WTC11 (cell line): ENCODE data around the gene TSC1. TPM values are rescaled to one million over a fixed set of nuclear protein-coding genes. Genes with fewer than 3 reads are reported as not detected.

Source experiments
- ATAC-seq: fragments of 200-7000 bp; cut with Tn5 transposase; 2 replicates; pipeline ENCODE4 v1.10.0; 2021; ENCODE audit warnings: mild to moderate bottlenecking, moderate library complexity
- CTCF ChIA-PET: fragments of 300-600 bp; sonication (Branson Sonifier 250); formaldehyde crosslinking; loops from one replicate; lab custom pipeline; 2021; ENCODE audit warnings: antibody characterized with exemption; lab: Charles Lee
- POLR2A ChIA-PET: fragments of 350-600 bp; sonication (Branson Sonifier 250); formaldehyde crosslinking; loops from one replicate; lab custom pipeline; 2021; ENCODE audit warnings: antibody characterized with exemption; lab: Charles Lee
- DNase-seq: peaks from one replicate; pipeline ENCODE4 v3.0.0; 2021; ENCODE audit warnings: low spot score
- H3K27ac Mint-ChIP-seq: 2 replicates; pipeline ENCODE4 v1.8.0; 2021; ENCODE audit warnings: mixed read lengths
- H3K27me3 Mint-ChIP-seq: 2 replicates; pipeline ENCODE4 v1.8.0; 2021; ENCODE audit warnings: low read depth, mild to moderate bottlenecking, moderate library complexity, mixed read lengths
- H3K36me3 Mint-ChIP-seq: 2 replicates; pipeline ENCODE4 v1.8.0; 2021; ENCODE audit warnings: mixed read lengths
- H3K4me1 Mint-ChIP-seq: 2 replicates; pipeline ENCODE4 v1.8.0; 2022; ENCODE audit warnings: mixed read lengths
- H3K4me3 Mint-ChIP-seq: 2 replicates; pipeline ENCODE4 v1.8.0; 2021; ENCODE audit warnings: mild to moderate bottlenecking, moderate library complexity, mixed read lengths
- H3K9me3 Mint-ChIP-seq: 2 replicates; pipeline ENCODE4 v1.8.0; 2021; ENCODE audit warnings: mixed read lengths
- AFF4 ChIP-seq: sonication (generic); formaldehyde crosslinking; IDR thresholded peaks from 2 replicates; pipeline ENCODE4 v1.8.1; 2023; ENCODE audit warnings: mild to moderate bottlenecking, missing genetic modification reagents, borderline replicate concordance
- AR ChIP-seq: fragments of 250-450 bp; sonication (Bioruptor Pico); IDR thresholded peaks from 2 replicates; pipeline ENCODE4 v1.9.0; 2021; ENCODE audit warnings: mild to moderate bottlenecking
- ARID4B ChIP-seq: sonication (generic); formaldehyde crosslinking; IDR thresholded peaks from 2 replicates; pipeline ENCODE4 v1.8.0; 2023; ENCODE audit warnings: missing genetic modification reagents, mild to moderate bottlenecking, borderline replicate concordance
- CBFB ChIP-seq: sonication (generic); formaldehyde crosslinking; IDR thresholded peaks from 2 replicates; pipeline ENCODE4 v1.8.1; 2022; ENCODE audit warnings: mild to moderate bottlenecking, low read depth, missing genetic modification reagents
- CREB1 ChIP-seq: sonication (generic); formaldehyde crosslinking; IDR thresholded peaks from 2 replicates; pipeline ENCODE4 v1.8.0; 2023; ENCODE audit warnings: mild to moderate bottlenecking, missing genetic modification reagents
- EMX1 ChIP-seq: fragments of 250-450 bp; sonication (Bioruptor Pico); IDR thresholded peaks from 2 replicates; pipeline ENCODE4 v1.8.0; 2021; ENCODE audit warnings: mild to moderate bottlenecking
- ETV6 ChIP-seq: sonication (generic); formaldehyde crosslinking; IDR thresholded peaks from 2 replicates; pipeline ENCODE4 v1.8.1; 2022; ENCODE audit warnings: mild to moderate bottlenecking, missing genetic modification reagents
- FOXP1 ChIP-seq: sonication (generic); formaldehyde crosslinking; IDR thresholded peaks from 2 replicates; pipeline ENCODE4 v1.8.0; 2022; ENCODE audit warnings: missing genetic modification reagents, mild to moderate bottlenecking, moderate library complexity, borderline replicate concordance
- GABPB1 ChIP-seq: sonication (generic); formaldehyde crosslinking; IDR thresholded peaks from 2 replicates; pipeline ENCODE4 v1.8.1; 2023; ENCODE audit warnings: mild to moderate bottlenecking, missing genetic modification reagents
- GTF2I ChIP-seq: fragments of 250-450 bp; sonication (Bioruptor Pico); conservative IDR thresholded peaks from 2 replicates; pipeline ENCODE4 v1.4.0; 2021; ENCODE audit warnings: mild to moderate bottlenecking
- RORB ChIP-seq: fragments of 250-450 bp; sonication (Bioruptor Pico); IDR thresholded peaks from 2 replicates; pipeline ENCODE4 v1.9.0; 2021; ENCODE audit warnings: mild to moderate bottlenecking
- SOX15 ChIP-seq: fragments of 250-450 bp; sonication (Bioruptor Pico); IDR thresholded peaks from 2 replicates; pipeline ENCODE4 v1.9.0; 2021; ENCODE audit warnings: mild to moderate bottlenecking
- USF1 ChIP-seq: sonication (generic); formaldehyde crosslinking; IDR thresholded peaks from 2 replicates; pipeline ENCODE4 v1.8.0; 2022; ENCODE audit warnings: mild to moderate bottlenecking, missing genetic modification reagents
- USF2 ChIP-seq: sonication (generic); formaldehyde crosslinking; IDR thresholded peaks from 2 replicates; pipeline ENCODE4 v1.8.1; 2023; ENCODE audit warnings: mild to moderate bottlenecking, missing genetic modification reagents, moderate library complexity
- ZMAT4 ChIP-seq: fragments of 250-450 bp; sonication (Bioruptor Pico); IDR thresholded peaks from 2 replicates; pipeline ENCODE4 v1.9.0; 2021; ENCODE audit warnings: mild to moderate bottlenecking
- ZNF121 ChIP-seq: sonication (generic); formaldehyde crosslinking; IDR thresholded peaks from 2 replicates; pipeline ENCODE4 v1.8.0; 2023; ENCODE audit warnings: missing genetic modification reagents
- ZNF425 ChIP-seq: fragments of 250-450 bp; sonication (Bioruptor Pico); conservative IDR thresholded peaks from 2 replicates; pipeline ENCODE4 v1.9.0; 2021; ENCODE audit warnings: mild to moderate bottlenecking
- ZNF671 ChIP-seq: fragments of 250-450 bp; sonication (Bioruptor Pico); IDR thresholded peaks from 2 replicates; pipeline ENCODE4 v1.8.0; 2021; ENCODE audit warnings: mild to moderate bottlenecking
- total RNA-seq: library from RNA; stranded (reverse); gene quantifications from 3 replicates; pipeline ENCODE4 v1.2.3, GENCODE V29; 2021

Gene TSC1
- total RNA-seq, 1 experiment from 2014 or later: 52.9 TPM

GRCh38 chr9:132970324-132971062 lies 26.1 kb upstream of the TSC1 start:
- CTCF ChIA-PET: interaction anchor here (0.6 to 2.3 kb wide), 2 partner anchors 51 to 122 kb away, joined by 3 to 5 read pairs; no protein-coding TSS in a partner anchor
- H3K27me3 Mint-ChIP-seq: peaks cover 30% of the 10 kb centered on the region
- H3K9me3 Mint-ChIP-seq: peaks cover 5% of the 10 kb centered on the region
- no peak for DNase-seq
- no peaks in the 10 kb centered on the region for H3K36me3 Mint-ChIP-seq
- H3K4me1 Mint-ChIP-seq: peaks cover 6% of the 10 kb centered on the region
- POLR2A ChIA-PET: interaction anchor here (0.5 kb wide), 1 partner anchor 573 kb away, joined by 3 read pairs; no protein-coding TSS in a partner anchor
- H3K4me3 Mint-ChIP-seq: no peak overlapping the region
- no peak overlapping the region for H3K27ac Mint-ChIP-seq
- ATAC-seq: no peak
- TF ChIP-seq GABPB1 (CRISPR knock-in tag): no peak
- TF ChIP-seq ZNF671 (CRISPR knock-in tag): no peak
- TF ChIP-seq ZNF425 (CRISPR knock-in tag): no peak
- no peak for TF ChIP-seq CREB1
- no peak for TF ChIP-seq SOX15 (CRISPR knock-in tag)
- TF ChIP-seq USF2 (CRISPR knock-in tag): no peak
- no peak for TF ChIP-seq ZNF121 (CRISPR knock-in tag)
- TF ChIP-seq FOXP1 (CRISPR knock-in tag): no peak
- no peak for TF ChIP-seq RORB (CRISPR knock-in tag)
- TF ChIP-seq ETV6 (CRISPR knock-in tag): no peak
- TF ChIP-seq CBFB: no peak
- TF ChIP-seq ZMAT4 (CRISPR knock-in tag): no peak
- no peak for TF ChIP-seq AFF4 (CRISPR knock-in tag)
- TF ChIP-seq EMX1 (CRISPR knock-in tag): no peak
- no peak for TF ChIP-seq USF1 (CRISPR knock-in tag)

- Mint-ChIP-seq H3K9me3 (peaks cover 5% of the 10 kb centered on the region), H3K27me3 (peaks cover 23% of the 10 kb centered on the region), H3K4me1 (peaks cover 6% of the 10 kb centered on the region), H3K4me3 (no peak overlapping the region), H3K36me3 (no peaks in the 10 kb centered on the region), H3K27ac (no peak overlapping the region)
- ATAC-seq: no peak
- ChIA-PET POLR2A (no interaction called here), CTCF (interaction anchor here (2.3 kb wide), 1 partner anchor 52 kb away, joined by 5 read pairs; no protein-coding TSS in a partner anchor)
- no peak for DNase-seq
- TF ChIP-seq GTF2I (CRISPR knock-in tag): no peak
- TF ChIP-seq AR (CRISPR knock-in tag): no peak
- TF ChIP-seq ARID4B: no peak
Measured at GRCh38 chr9:132969783-132970182, 25.4 kb upstream of the TSC1 start.
